Measurements from ENCODE around the gene AFF3. TPM values are rescaled to one million over a fixed set of nuclear protein-coding genes. Genes with fewer than 3 reads are reported as not detected.
A peak's percentile ranks its signal among the peaks of the same experiment; 100 is the strongest.

AFF3 gene
- total and polyA plus RNA-seq, 7 experiments from 2014 or later = 3.0 to 24.1 (median 19.8) TPM

- intact Hi-C loops (cut with micrococcal nuclease) = no loop called here
- no peak overlapping the region for H3K4me3 Mint-ChIP-seq
- Histone ChIP-seq H3K4me1 (ENCODE audit: control insufficient read depth in 2 of 2, insufficient read depth in 2 of 2, low read length in 2 of 2) (no peaks in the 10 kb centered on the region), H3K9me3 (ENCODE audit: control insufficient read depth in 2 of 3, low read length in 3 of 3) (no peaks in the 10 kb centered on the region), H3K36me3 (ENCODE audit: control insufficient read depth in 2 of 3, insufficient read depth in 3 of 3, low read length in 3 of 3) (no peaks in the 10 kb centered on the region), H3K4me3 (ENCODE audit: low read length) (no peak overlapping the region), H3K27me3 (ENCODE audit: control insufficient read depth in 2 of 2, insufficient read depth in 2 of 2, low read length in 2 of 2) (no peaks in the 10 kb centered on the region), H3K27ac (ENCODE audit: low read depth, low read length) (no peak overlapping the region)
- ATAC-seq = no peak
- no peak for DNase-seq
- ChIA-PET POLR2A (no interaction called here), CTCF (no interaction called here)
- H3K4me1 Mint-ChIP-seq = peaks cover 0 to 4% (median 0%) of the 10 kb centered on the region in 7 donors
- peaks cover 0 to 18% (median 0%) of the 10 kb centered on the region in 5 donors for H3K36me3 Mint-ChIP-seq
- H3K9me3 Mint-ChIP-seq = no peaks in the 10 kb centered on the region
- no peak overlapping the region for H3K27ac Mint-ChIP-seq
- H3K27me3 Mint-ChIP-seq = peaks cover 0 to 2% (median 0%) of the 10 kb centered on the region in 5 donors
Measured at GRCh38 chr2:99842451-99842850, 299.9 kb downstream of the AFF3 start.

GRCh38 chr2:99841749-99842148 is 300.6 kb downstream of the AFF3 start:
- no peaks in the 10 kb centered on the region for H3K36me3 ChIP-seq (ENCODE audit: control insufficient read depth in 2 of 3, insufficient read depth in 3 of 3, low read length in 3 of 3)
- ChIA-PET POLR2A (interaction anchor here (0.7 kb wide), 1 partner anchor 506 kb away, joined by 4 read pairs; no protein-coding TSS in a partner anchor), CTCF (no interaction called here)
- Mint-ChIP-seq H3K36me3 (peaks cover 0 to 19% (median 2%) of the 10 kb centered on the region in 5 donors), H3K4me1 (peaks cover 0 to 7% (median 0%) of the 10 kb centered on the region in 7 donors), H3K27ac (no peak overlapping the region), H3K4me3 (no peak overlapping the region), H3K27me3 (peaks cover 0 to 2% (median 0%) of the 10 kb centered on the region in 5 donors), H3K9me3 (no peaks in the 10 kb centered on the region)
- H3K4me3 ChIP-seq (ENCODE audit: low read length) = no peak overlapping the region
- no peaks in the 10 kb centered on the region for H3K4me1 ChIP-seq (ENCODE audit: control insufficient read depth in 2 of 2, insufficient read depth in 2 of 2, low read length in 2 of 2)
- H3K27ac ChIP-seq (ENCODE audit: low read depth, low read length) = no peak overlapping the region
- no peaks in the 10 kb centered on the region for H3K9me3 ChIP-seq (ENCODE audit: control insufficient read depth in 2 of 3, low read length in 3 of 3)
- intact Hi-C loops (cut with micrococcal nuclease) = no loop called here
- ATAC-seq = no peak
- no peaks in the 10 kb centered on the region for H3K27me3 ChIP-seq (ENCODE audit: control insufficient read depth in 2 of 2, insufficient read depth in 2 of 2, low read length in 2 of 2)
- DNase-seq = no peak

GRCh38 chr2:99840831-99841230 is 301.6 kb downstream of the AFF3 start:
- Mint-ChIP-seq H3K27ac (no peak overlapping the region), H3K4me3 (no peak overlapping the region), H3K9me3 (no peaks in the 10 kb centered on the region), H3K27me3 (peaks cover 0 to 2% (median 0%) of the 10 kb centered on the region in 5 donors), H3K4me1 (peaks cover 0 to 8% (median 0%) of the 10 kb centered on the region in 7 donors), H3K36me3 (peaks cover 0 to 22% (median 4%) of the 10 kb centered on the region in 5 donors)
- ChIA-PET CTCF (no interaction called here), POLR2A (no interaction called here)
- H3K9me3 ChIP-seq (ENCODE audit: control insufficient read depth in 2 of 3, low read length in 3 of 3) = no peaks in the 10 kb centered on the region
- no peak overlapping the region for H3K4me3 ChIP-seq (ENCODE audit: low read length)
- no peaks in the 10 kb centered on the region for H3K27me3 ChIP-seq (ENCODE audit: control insufficient read depth in 2 of 2, insufficient read depth in 2 of 2, low read length in 2 of 2)
- no peak for DNase-seq
- intact Hi-C loops (cut with micrococcal nuclease) = no loop called here
- H3K36me3 ChIP-seq (ENCODE audit: control insufficient read depth in 2 of 3, insufficient read depth in 3 of 3, low read length in 3 of 3) = no peaks in the 10 kb centered on the region
- no peaks in the 10 kb centered on the region for H3K4me1 ChIP-seq (ENCODE audit: control insufficient read depth in 2 of 2, insufficient read depth in 2 of 2, low read length in 2 of 2)
- ATAC-seq = no peak
- no peak overlapping the region for H3K27ac ChIP-seq (ENCODE audit: low read depth, low read length)

- no peak overlapping the region for H3K27ac Mint-ChIP-seq
- no peak overlapping the region for H3K4me3 Mint-ChIP-seq
- H3K27me3 Mint-ChIP-seq = peaks cover 0 to 2% (median 0%) of the 10 kb centered on the region in 5 donors
- ChIA-PET CTCF (no interaction called here), POLR2A (no interaction called here)
- Histone ChIP-seq H3K9me3 (ENCODE audit: control insufficient read depth in 2 of 3, low read length in 3 of 3) (no peaks in the 10 kb centered on the region), H3K36me3 (ENCODE audit: control insufficient read depth in 2 of 3, insufficient read depth in 3 of 3, low read length in 3 of 3) (no peaks in the 10 kb centered on the region), H3K4me3 (ENCODE audit: low read length) (no peak overlapping the region), H3K27me3 (ENCODE audit: control insufficient read depth in 2 of 2, insufficient read depth in 2 of 2, low read length in 2 of 2) (no peaks in the 10 kb centered on the region), H3K27ac (ENCODE audit: low read depth, low read length) (no peak overlapping the region), H3K4me1 (ENCODE audit: control insufficient read depth in 2 of 2, insufficient read depth in 2 of 2, low read length in 2 of 2) (no peaks in the 10 kb centered on the region)
- H3K4me1 Mint-ChIP-seq = peaks cover 0 to 8% (median 0%) of the 10 kb centered on the region in 7 donors
- DNase-seq (no peak), ATAC-seq (no peak)
- intact Hi-C loops (cut with micrococcal nuclease) = no loop called here
- peaks cover 0 to 2% (median 0%) of the 10 kb centered on the region in 11 donors for H3K9me3 Mint-ChIP-seq
- peaks cover 0 to 40% (median 14%) of the 10 kb centered on the region in 5 donors for H3K36me3 Mint-ChIP-seq
Measured at GRCh38 chr2:99836690-99837605, 305.4 kb downstream of the AFF3 start.

- ATAC-seq = no peak
- intact Hi-C loops (cut with micrococcal nuclease) = no loop called here
- no peaks in the 10 kb centered on the region for H3K36me3 ChIP-seq (ENCODE audit: control insufficient read depth in 2 of 3, insufficient read depth in 3 of 3, low read length in 3 of 3)
Measured at GRCh38 chr2:99834426-99834825, 308.0 kb downstream of the AFF3 start.

GRCh38 chr2:99833586-99834201 is 308.7 kb downstream of the AFF3 start:
- no peak for ATAC-seq

More at GRCh38 chr2:99834426-99834825, 308.0 kb downstream of the AFF3 start:
- Mint-ChIP-seq H3K36me3 (peaks cover 0 to 39% (median 18%) of the 10 kb centered on the region in 5 donors), H3K4me3 (no peak overlapping the region), H3K27me3 (no peaks in the 10 kb centered on the region), H3K9me3 (peaks cover 0 to 2% (median 0%) of the 10 kb centered on the region in 11 donors), H3K4me1 (peaks cover 0 to 8% (median 0%) of the 10 kb centered on the region in 7 donors), H3K27ac (peak overlapping the region in 1 of 9 donors; percentile 16)
- H3K4me1 ChIP-seq (ENCODE audit: control insufficient read depth in 2 of 2, insufficient read depth in 2 of 2, low read length in 2 of 2) = no peaks in the 10 kb centered on the region
- DNase-seq = no peak
- ChIA-PET POLR2A (no interaction called here), CTCF (no interaction called here)
- no peak overlapping the region for H3K27ac ChIP-seq (ENCODE audit: low read depth, low read length)
- H3K27me3 ChIP-seq (ENCODE audit: control insufficient read depth in 2 of 2, insufficient read depth in 2 of 2, low read length in 2 of 2) = no peaks in the 10 kb centered on the region
- no peaks in the 10 kb centered on the region for H3K9me3 ChIP-seq (ENCODE audit: control insufficient read depth in 2 of 3, low read length in 3 of 3)
- H3K4me3 ChIP-seq (ENCODE audit: low read length) = no peak overlapping the region

More at GRCh38 chr2:99833586-99834201, 308.7 kb downstream of the AFF3 start:
- Mint-ChIP-seq H3K27me3 (no peaks in the 10 kb centered on the region), H3K4me3 (no peak overlapping the region), H3K36me3 (peaks cover 0 to 45% (median 18%) of the 10 kb centered on the region in 5 donors), H3K9me3 (peaks cover 0 to 2% (median 0%) of the 10 kb centered on the region in 11 donors), H3K4me1 (peaks cover 0 to 8% (median 0%) of the 10 kb centered on the region in 7 donors), H3K27ac (no peak overlapping the region)
- ChIA-PET CTCF (no interaction called here), POLR2A (no interaction called here)
- Histone ChIP-seq H3K36me3 (ENCODE audit: control insufficient read depth in 2 of 3, insufficient read depth in 3 of 3, low read length in 3 of 3) (no peaks in the 10 kb centered on the region), H3K9me3 (ENCODE audit: control insufficient read depth in 2 of 3, low read length in 3 of 3) (no peaks in the 10 kb centered on the region), H3K27me3 (ENCODE audit: control insufficient read depth in 2 of 2, insufficient read depth in 2 of 2, low read length in 2 of 2) (no peaks in the 10 kb centered on the region), H3K4me1 (ENCODE audit: control insufficient read depth in 2 of 2, insufficient read depth in 2 of 2, low read length in 2 of 2) (no peaks in the 10 kb centered on the region), H3K4me3 (ENCODE audit: low read length) (no peak overlapping the region), H3K27ac (ENCODE audit: low read depth, low read length) (no peak overlapping the region)
- intact Hi-C loops (cut with micrococcal nuclease) = no loop called here
- DNase-seq = no peak
